ENCODE measurements around the gene SSH3.

SSH3 gene

GRCh38 chr11:67289226-67289650, 14.1 kb upstream of the SSH3 start, which contains the start of gene ANKRD13D:
TSS of gene ANKRD13D (plus strand) at chr11:67289303. CDS start at chr11:67289461, 158 bp downstream.
- Mint-ChIP-seq H3K27me3 (ENCODE audit: low read depth) (no peaks in the 10 kb centered on the region), H3K4me3 (peak within 1 kb of the TSS; percentile 92), H3K9me3 (no peaks in the 10 kb centered on the region), H3K27ac (peak within 1 kb of the TSS; percentile 98), H3K4me1 (ENCODE audit: low read depth) (peaks cover 41% of the 10 kb centered on the region), H3K36me3 (ENCODE audit: low read depth) (peaks cover 63% of the 10 kb centered on the region)
- DNase-seq (ENCODE audit: low spot score), result no peak

GRCh38 chr11:67289651-67290479, 13.5 kb upstream of the SSH3 start:
- DNase-seq (ENCODE audit: low spot score), result no peak
- Mint-ChIP-seq H3K27me3 (ENCODE audit: low read depth) (no peaks in the 10 kb centered on the region), H3K27ac (peak overlapping the region; percentile 90), H3K36me3 (ENCODE audit: low read depth) (peaks cover 64% of the 10 kb centered on the region), H3K9me3 (no peaks in the 10 kb centered on the region), H3K4me1 (ENCODE audit: low read depth) (peaks cover 41% of the 10 kb centered on the region), H3K4me3 (peak overlapping the region; percentile 92)

- peaks cover 71% of the 10 kb centered on the region for H3K36me3 Mint-ChIP-seq (ENCODE audit: low read depth)
- H3K4me1 Mint-ChIP-seq (ENCODE audit: low read depth), result peaks cover 41% of the 10 kb centered on the region
- no peak for DNase-seq (ENCODE audit: low spot score)
- H3K27me3 Mint-ChIP-seq (ENCODE audit: low read depth), result no peaks in the 10 kb centered on the region
- peaks cover 3% of the 10 kb centered on the region for H3K9me3 Mint-ChIP-seq
- H3K4me3 Mint-ChIP-seq, result peak overlapping the region; percentile 92
- H3K27ac Mint-ChIP-seq, result no peak overlapping the region
These were observed 12.5 kb upstream of the SSH3 start for GRCh38 chr11:67290801-67291200.

- DNase-seq (ENCODE audit: low spot score), result no peak
- H3K9me3 Mint-ChIP-seq, result peaks cover 12% of the 10 kb centered on the region
- no peak overlapping the region for H3K27ac Mint-ChIP-seq
- peak overlapping the region; percentile 40 for H3K4me3 Mint-ChIP-seq
- peaks cover 76% of the 10 kb centered on the region for H3K36me3 Mint-ChIP-seq (ENCODE audit: low read depth)
- peaks cover 38% of the 10 kb centered on the region for H3K4me1 Mint-ChIP-seq (ENCODE audit: low read depth)
- no peaks in the 10 kb centered on the region for H3K27me3 Mint-ChIP-seq (ENCODE audit: low read depth)
These were observed 11.6 kb upstream of the SSH3 start for GRCh38 chr11:67291481-67292381.

GRCh38 chr11:67292671-67293070, 10.7 kb upstream of the SSH3 start:
- Mint-ChIP-seq H3K4me1 (ENCODE audit: low read depth) (peaks cover 31% of the 10 kb centered on the region), H3K9me3 (peaks cover 16% of the 10 kb centered on the region), H3K27me3 (ENCODE audit: low read depth) (no peaks in the 10 kb centered on the region), H3K4me3 (peak overlapping the region; percentile 30), H3K36me3 (ENCODE audit: low read depth) (peaks cover 76% of the 10 kb centered on the region), H3K27ac (peak overlapping the region; percentile 9)
- DNase-seq (ENCODE audit: low spot score), result no peak

- no peaks in the 10 kb centered on the region for H3K27me3 Mint-ChIP-seq (ENCODE audit: low read depth)
- H3K4me3 Mint-ChIP-seq, result peak overlapping the region; percentile 30
- H3K9me3 Mint-ChIP-seq, result peaks cover 16% of the 10 kb centered on the region
- no peak for DNase-seq (ENCODE audit: low spot score)
- peaks cover 77% of the 10 kb centered on the region for H3K36me3 Mint-ChIP-seq (ENCODE audit: low read depth)
- peak overlapping the region; percentile 20 for H3K27ac Mint-ChIP-seq
- H3K4me1 Mint-ChIP-seq (ENCODE audit: low read depth), result peaks cover 27% of the 10 kb centered on the region
These were observed 10.2 kb upstream of the SSH3 start for GRCh38 chr11:67293090-67293489.

- H3K36me3 Mint-ChIP-seq (ENCODE audit: low read depth), result peaks cover 81% of the 10 kb centered on the region
- H3K27ac Mint-ChIP-seq, result no peak overlapping the region
- H3K27me3 Mint-ChIP-seq (ENCODE audit: low read depth), result no peaks in the 10 kb centered on the region
- H3K9me3 Mint-ChIP-seq, result peaks cover 16% of the 10 kb centered on the region
- no peak for DNase-seq (ENCODE audit: low spot score)
- H3K4me3 Mint-ChIP-seq, result no peak overlapping the region
- peaks cover 25% of the 10 kb centered on the region for H3K4me1 Mint-ChIP-seq (ENCODE audit: low read depth)
These were observed 7.5 kb upstream of the SSH3 start for GRCh38 chr11:67295846-67296245.

- Mint-ChIP-seq H3K27ac (no peak overlapping the region), H3K4me1 (ENCODE audit: low read depth) (peaks cover 12% of the 10 kb centered on the region), H3K27me3 (ENCODE audit: low read depth) (no peaks in the 10 kb centered on the region), H3K4me3 (no peak overlapping the region), H3K36me3 (ENCODE audit: low read depth) (peaks cover 65% of the 10 kb centered on the region), H3K9me3 (peaks cover 16% of the 10 kb centered on the region)
- no peak for DNase-seq (ENCODE audit: low spot score)
These were observed 4.5 kb upstream of the SSH3 start for GRCh38 chr11:67298786-67299185.

- Mint-ChIP-seq H3K27me3 (ENCODE audit: low read depth) (no peaks in the 10 kb centered on the region), H3K36me3 (ENCODE audit: low read depth) (peaks cover 57% of the 10 kb centered on the region), H3K27ac (no peak overlapping the region), H3K4me3 (no peak overlapping the region), H3K9me3 (peaks cover 16% of the 10 kb centered on the region), H3K4me1 (ENCODE audit: low read depth) (peaks cover 10% of the 10 kb centered on the region)
- no peak for DNase-seq (ENCODE audit: low spot score)
These were observed 3.7 kb upstream of the SSH3 start for GRCh38 chr11:67299471-67300191.

- no peak overlapping the region for H3K27ac Mint-ChIP-seq
- DNase-seq (ENCODE audit: low spot score), result no peak
- no peaks in the 10 kb centered on the region for H3K27me3 Mint-ChIP-seq (ENCODE audit: low read depth)
- H3K4me3 Mint-ChIP-seq, result no peak overlapping the region
- peaks cover 11% of the 10 kb centered on the region for H3K4me1 Mint-ChIP-seq (ENCODE audit: low read depth)
- H3K36me3 Mint-ChIP-seq (ENCODE audit: low read depth), result peaks cover 50% of the 10 kb centered on the region
- peaks cover 16% of the 10 kb centered on the region for H3K9me3 Mint-ChIP-seq
These were observed 3.0 kb upstream of the SSH3 start for GRCh38 chr11:67300256-67300755.

- H3K27ac Mint-ChIP-seq, result no peak overlapping the region
- DNase-seq (ENCODE audit: low spot score), result no peak
- H3K36me3 Mint-ChIP-seq (ENCODE audit: low read depth), result peaks cover 44% of the 10 kb centered on the region
- H3K9me3 Mint-ChIP-seq, result peaks cover 13% of the 10 kb centered on the region
- H3K4me1 Mint-ChIP-seq (ENCODE audit: low read depth), result peaks cover 11% of the 10 kb centered on the region
- H3K4me3 Mint-ChIP-seq, result no peak overlapping the region
- H3K27me3 Mint-ChIP-seq (ENCODE audit: low read depth), result no peaks in the 10 kb centered on the region
These were observed 2.5 kb upstream of the SSH3 start for GRCh38 chr11:67300756-67301312.

- Mint-ChIP-seq H3K27ac (no peak overlapping the region), H3K9me3 (peaks cover 7% of the 10 kb centered on the region), H3K4me1 (ENCODE audit: low read depth) (peaks cover 11% of the 10 kb centered on the region), H3K4me3 (no peak overlapping the region), H3K27me3 (ENCODE audit: low read depth) (no peaks in the 10 kb centered on the region), H3K36me3 (ENCODE audit: low read depth) (peaks cover 39% of the 10 kb centered on the region)
- no peak for DNase-seq (ENCODE audit: low spot score)
These were observed 1.9 kb upstream of the SSH3 start for GRCh38 chr11:67301313-67301921.
